ENCODE measurements around the gene TMEM236. TPM values are rescaled to one million over a fixed set of nuclear protein-coding genes. Genes with fewer than 3 reads are reported as not detected.

Gene TMEM236
- total RNA-seq, 1 experiment from 2014 or later: 0.07 TPM

DNA sequence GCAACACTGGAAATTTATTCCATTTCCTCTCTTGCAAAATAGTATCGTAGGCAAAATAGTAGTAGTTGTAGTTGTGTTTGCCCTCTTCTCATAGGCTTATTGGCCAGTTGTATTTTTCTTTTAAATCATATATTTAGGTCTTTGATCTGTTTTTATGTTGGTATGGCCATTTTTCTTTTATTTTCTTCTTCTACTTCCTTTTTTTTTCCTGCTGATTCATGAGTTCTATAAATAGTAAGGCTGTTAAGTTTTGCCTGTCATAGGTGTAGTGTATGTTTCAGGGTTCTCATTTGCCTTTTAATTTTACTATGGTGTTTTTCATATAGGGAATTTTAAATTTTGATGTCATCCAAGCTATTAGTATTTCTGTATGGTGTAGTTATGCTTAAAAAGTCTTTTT is 31.8 kb downstream of the TMEM236 start:
- intact Hi-C loops (cut with micrococcal nuclease): no loop called here

DNA sequence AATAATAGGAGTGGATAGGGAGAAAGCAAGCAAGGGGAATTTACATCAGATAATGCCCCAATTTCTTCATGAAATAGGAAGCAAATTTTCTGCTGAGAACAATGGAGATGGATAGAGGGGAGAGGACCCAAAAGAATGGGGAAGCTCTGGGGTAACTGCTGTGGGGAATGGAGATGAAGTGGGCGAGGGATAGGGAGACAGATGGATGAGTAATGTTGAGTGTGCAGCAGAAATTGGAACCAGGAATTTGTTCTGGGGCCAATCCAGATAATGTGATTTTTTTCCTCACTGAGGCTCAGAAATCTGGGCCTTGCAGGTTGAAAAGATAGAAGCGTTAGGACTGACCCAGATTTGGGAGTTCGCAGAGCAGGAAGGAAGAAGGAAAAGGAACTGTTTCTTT is 32.7 kb downstream of the TMEM236 start:
- H3K9me2 ChIP-seq (ENCODE audit: insufficient read depth): no peaks in the 10 kb centered on the region
- no peaks in the 10 kb centered on the region for H3K79me2 ChIP-seq (ENCODE audit: insufficient read depth, low read length)
- no peaks in the 10 kb centered on the region for H3K36me3 ChIP-seq (ENCODE audit: control insufficient read depth in 1 of 2, insufficient read depth in 2 of 2, low read length in 2 of 2)
- TF ChIP-seq ZFX (IDR thresholded peaks at IDR 0.05) (no peak), FOSL1 (IDR thresholded peaks at IDR 0.05; ENCODE audit: low read depth) (0 out of 2 replicates have a peak, but pooled peaks have one; percentile 19), TCF7L2 (IDR thresholded peaks at IDR 0.05; ENCODE audit: borderline replicate concordance, extremely low read depth, insufficient read depth, insufficient read length) (no peak), RAD21 (IDR thresholded peaks at IDR 0.05; ENCODE audit: low read depth) (no peak), SIN3A (IDR thresholded peaks at IDR 0.05; ENCODE audit: low read depth) (no peak)
- TF ChIP-seq, protein P1, sequence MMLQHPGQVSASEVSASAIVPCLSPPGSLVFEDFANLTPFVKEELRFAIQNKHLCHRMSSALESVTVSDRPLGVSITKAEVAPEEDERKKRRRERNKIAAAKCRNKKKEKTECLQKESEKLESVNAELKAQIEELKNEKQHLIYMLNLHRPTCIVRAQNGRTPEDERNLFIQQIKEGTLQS (IDR thresholded peaks at IDR 0.05): no peak
- H3K4me1 ChIP-seq (ENCODE audit: control insufficient read depth in 1 of 2, insufficient read depth in 2 of 2, low read length in 2 of 2): peaks cover 0 to 24% of the 10 kb centered on the region in 2 experiments; a peak in 2 of 4 replicates
- no TSS peak for BruUV-seq (replicated peaks)
- POLR2A ChIA-PET: no interaction called here
- CTCF ChIA-PET: interaction anchor here (1.0 kb wide), 1 partner anchor 17 kb away, joined by 4 read pairs; no protein-coding TSS in a partner anchor
- intact Hi-C loops (cut with micrococcal nuclease): no loop called here
- RAD21 ChIA-PET (ENCODE audit: low non-redundant PET in 1 of 2, low total read pairs in 2 of 2, uncharacterized antibody in 2 of 2, unreplicated experiment in 2 of 2): no interaction called here
- no peaks in the 10 kb centered on the region for H3K9me3 ChIP-seq (ENCODE audit: control insufficient read depth in 1 of 2, insufficient read depth in 1 of 2, low read depth in 1 of 2, low read length in 2 of 2)
- H3K27ac ChIP-seq (ENCODE audit: low read depth, low read length): no peak overlapping the region
- no peak overlapping the region for H3K4me3 ChIP-seq (replicated peaks in 1 of 2; ENCODE audit: low read depth in 1 of 2, low read length in 2 of 2)
- H4K20me1 ChIP-seq (ENCODE audit: insufficient read depth): no peaks in the 10 kb centered on the region
- ATAC-seq (no peak), DNase-seq (ENCODE audit: low read depth, low spot score) (no peak)
- peak overlapping the region; percentile 28; the same call in 1 of the 2 replicates for H3K4me2 ChIP-seq (ENCODE audit: low read length)
- no peak overlapping the region for H3K9ac ChIP-seq (ENCODE audit: low read length)
- H3K27me3 ChIP-seq (ENCODE audit: insufficient read depth, low read length): no peaks in the 10 kb centered on the region
- no peak overlapping the region for H2AFZ ChIP-seq (ENCODE audit: low read depth, low read length, poor library complexity, severe bottlenecking)

More for the DNA sequence above, 31.8 kb downstream of the TMEM236 start:
- Histone ChIP-seq H3K79me2 (ENCODE audit: insufficient read depth, low read length) (no peaks in the 10 kb centered on the region), H2AFZ (ENCODE audit: low read depth, low read length, poor library complexity, severe bottlenecking) (no peak overlapping the region), H3K4me1 (ENCODE audit: control insufficient read depth in 1 of 2, insufficient read depth in 2 of 2, low read length in 2 of 2) (peaks cover 0 to 24% of the 10 kb centered on the region in 2 experiments; a peak in 2 of 4 replicates), H3K9me3 (ENCODE audit: control insufficient read depth in 1 of 2, insufficient read depth in 1 of 2, low read depth in 1 of 2, low read length in 2 of 2) (no peaks in the 10 kb centered on the region), H3K27me3 (ENCODE audit: insufficient read depth, low read length) (no peaks in the 10 kb centered on the region), H3K9ac (ENCODE audit: low read length) (no peak overlapping the region), H3K9me2 (ENCODE audit: insufficient read depth) (no peaks in the 10 kb centered on the region), H3K27ac (ENCODE audit: low read depth, low read length) (no peak overlapping the region), H3K4me3 (replicated peaks in 1 of 2; ENCODE audit: low read depth in 1 of 2, low read length in 2 of 2) (no peak overlapping the region), H4K20me1 (ENCODE audit: insufficient read depth) (no peaks in the 10 kb centered on the region), H3K4me2 (ENCODE audit: low read length) (no peak overlapping the region), H3K36me3 (ENCODE audit: control insufficient read depth in 1 of 2, insufficient read depth in 2 of 2, low read length in 2 of 2) (no peaks in the 10 kb centered on the region)
- ChIA-PET POLR2A (no interaction called here), CTCF (no interaction called here), RAD21 (ENCODE audit: low non-redundant PET in 1 of 2, low total read pairs in 2 of 2, uncharacterized antibody in 2 of 2, unreplicated experiment in 2 of 2) (no interaction called here)
- DNase-seq (ENCODE audit: low read depth, low spot score) (no peak), ATAC-seq (no peak)
- TF ChIP-seq ZFX (IDR thresholded peaks at IDR 0.05): no peak
- BruUV-seq (replicated peaks): no TSS peak

All from HCT116 (cell line).